GM21825 (cell line): ENCODE measurements around the gene USP15.

ENCODE experiments used
- ATAC-seq: cut with Tn5 transposase; IDR thresholded peaks from one replicate; pipeline ENCODE4 v1.9.1; 2021; ENCODE audit warnings: mild to moderate bottlenecking, moderate library complexity; ENCODE audit not compliant: unreplicated experiment

Gene USP15

DNA sequence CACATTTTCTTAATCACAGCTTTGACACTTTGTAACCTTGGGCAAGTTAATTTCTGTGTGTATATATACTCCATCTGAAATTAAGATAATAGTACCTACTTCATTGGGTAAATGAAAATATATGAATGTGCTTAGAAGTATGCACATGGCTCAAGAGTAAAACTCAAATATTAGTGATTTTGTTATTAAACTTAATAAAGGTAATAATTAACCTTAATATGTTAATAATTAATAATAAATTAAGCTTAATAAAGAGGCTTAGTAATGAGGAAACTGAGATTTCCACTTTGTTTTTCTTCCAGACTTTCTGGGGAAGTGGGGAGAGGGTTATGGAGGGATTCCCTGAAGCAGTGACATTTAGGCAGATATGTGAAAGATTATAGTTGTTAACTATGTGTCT is 19.8 kb downstream of the USP15 start:
- no peak for ATAC-seq

- ATAC-seq, result no peak
Measured at GRCh38 chr12:62282057-62282774, 22.0 kb downstream of the USP15 start.

GRCh38 chr12:62284749-62285148 is 24.5 kb downstream of the USP15 start:
- ATAC-seq, result no peak

DNA sequence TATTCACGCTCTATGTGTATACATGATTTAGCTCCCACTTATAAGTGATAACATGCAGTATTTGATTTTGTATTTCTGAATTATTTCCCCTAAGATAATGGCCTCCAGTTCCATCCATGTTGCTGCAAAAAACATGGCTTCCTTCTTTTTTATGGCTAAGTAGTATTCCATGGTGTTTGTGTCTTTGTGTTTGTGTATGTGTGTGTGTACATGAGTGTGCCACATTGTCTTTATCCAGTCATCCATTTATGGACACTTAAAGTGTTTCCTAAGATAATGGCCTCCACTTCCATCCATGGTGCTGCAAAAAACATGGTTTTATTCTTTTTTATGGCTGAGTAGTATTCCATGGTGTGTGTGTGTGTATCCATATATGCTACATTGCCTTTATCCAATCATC is 25.1 kb downstream of the USP15 start:
- no peak for ATAC-seq

- ATAC-seq, result no peak
Measured at GRCh38 chr12:62288328-62288727, 28.1 kb downstream of the USP15 start.

DNA sequence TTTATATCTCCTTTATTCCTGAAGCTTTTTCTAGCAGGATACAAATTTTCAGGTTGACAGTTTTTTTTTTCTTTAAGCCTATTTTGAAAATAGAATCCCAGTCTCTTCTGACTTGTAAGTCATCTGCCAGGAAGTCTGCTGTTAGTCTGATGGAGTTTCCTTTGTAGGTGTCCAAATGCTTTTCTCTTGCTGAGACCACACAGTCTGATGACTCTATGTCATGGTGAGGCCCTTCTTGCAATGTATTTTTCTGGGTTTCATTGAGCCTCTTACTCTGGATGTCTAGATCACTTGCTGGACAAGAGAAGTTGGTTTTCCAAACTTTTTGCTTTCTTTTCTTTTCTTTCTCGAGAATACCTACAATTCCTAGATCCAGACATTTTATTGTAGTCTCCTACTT is 30.6 kb downstream of the USP15 start:
- ATAC-seq, result no peak

DNA sequence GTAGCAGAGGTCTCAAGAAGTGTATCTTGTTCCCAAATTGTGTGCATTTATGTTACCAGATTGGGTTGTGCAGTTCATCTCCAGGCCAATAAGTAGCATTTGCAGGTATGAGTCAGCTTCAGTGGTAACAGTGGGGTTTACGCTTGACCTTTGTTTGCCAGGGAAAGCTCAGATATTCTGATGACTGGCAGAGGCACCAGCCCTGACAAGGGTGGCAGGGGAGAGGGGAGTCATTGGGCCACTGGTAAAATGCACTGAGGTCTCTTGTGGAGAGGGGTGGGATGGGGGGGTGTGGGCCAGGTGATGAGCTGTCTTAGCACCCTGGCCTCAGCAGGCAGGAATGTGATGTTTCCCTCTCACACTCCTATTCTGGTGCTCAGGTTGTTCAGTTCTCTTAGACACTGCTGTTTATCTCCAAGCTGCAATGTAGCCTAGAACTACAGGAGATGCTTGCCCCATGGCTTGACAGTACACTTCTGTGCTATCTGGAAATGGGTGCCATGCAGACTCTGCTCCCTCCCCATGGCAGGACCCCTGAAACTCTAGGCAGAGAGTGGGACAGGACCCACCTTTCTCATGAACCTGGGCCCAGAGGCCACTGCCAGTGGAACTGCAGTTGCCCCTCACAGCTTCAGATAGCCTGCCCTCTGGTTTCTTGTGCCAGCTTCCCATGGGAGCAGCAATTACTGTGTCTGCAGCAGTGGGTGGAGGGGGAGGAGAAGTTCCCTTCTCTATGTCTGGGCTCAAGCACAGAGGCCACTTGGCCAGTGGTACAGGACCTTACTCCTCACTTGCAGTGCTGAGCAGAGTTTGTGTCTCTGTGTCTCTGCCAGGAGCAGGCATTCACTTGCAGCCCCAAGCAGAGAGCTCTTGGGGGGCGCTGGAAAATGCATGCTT is 31.9 kb downstream of the USP15 start:
- no peak for ATAC-seq

GRCh38 chr12:62292761-62293344 is 32.6 kb downstream of the USP15 start:
- ATAC-seq, result no peak

- ATAC-seq, result no peak
Measured at GRCh38 chr12:62294378-62294777, 34.2 kb downstream of the USP15 start.

DNA sequence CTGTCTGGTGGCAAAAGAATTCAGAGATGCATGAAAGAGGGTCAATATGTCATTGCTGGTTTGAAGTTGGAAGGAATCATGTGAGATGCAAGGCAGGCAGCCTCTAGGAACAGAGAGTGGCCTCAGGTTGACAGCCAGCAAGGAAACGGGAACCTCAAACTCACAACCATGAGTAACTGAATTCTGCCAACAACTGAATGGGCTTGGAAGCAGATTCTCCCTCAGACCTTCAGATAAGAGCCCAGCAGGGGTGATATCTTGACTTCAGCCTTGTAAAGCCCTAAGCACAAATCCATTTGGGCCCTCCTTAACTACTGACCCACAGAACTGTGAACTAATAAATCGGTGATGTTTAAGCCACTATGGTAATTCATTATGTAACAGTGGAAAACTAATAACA is 35.8 kb downstream of the USP15 start:
- no peak for ATAC-seq

- no peak for ATAC-seq
Measured at GRCh38 chr12:62297321-62297720, 37.1 kb downstream of the USP15 start.

GRCh38 chr12:62299617-62300016 is 39.4 kb downstream of the USP15 start:
- no peak for ATAC-seq

GRCh38 chr12:62301080-62301798 is 41.0 kb downstream of the USP15 start:
- ATAC-seq, result no peak

GRCh38 chr12:62301799-62302133 is 41.6 kb downstream of the USP15 start:
- ATAC-seq, result no peak

GRCh38 chr12:62304560-62304959 is 44.4 kb downstream of the USP15 start:
- no peak for ATAC-seq

GRCh38 chr12:62305778-62306177 is 45.6 kb downstream of the USP15 start:
- no peak for ATAC-seq

- no peak for ATAC-seq
Measured at GRCh38 chr12:62306569-62307530, 46.6 kb downstream of the USP15 start.

DNA sequence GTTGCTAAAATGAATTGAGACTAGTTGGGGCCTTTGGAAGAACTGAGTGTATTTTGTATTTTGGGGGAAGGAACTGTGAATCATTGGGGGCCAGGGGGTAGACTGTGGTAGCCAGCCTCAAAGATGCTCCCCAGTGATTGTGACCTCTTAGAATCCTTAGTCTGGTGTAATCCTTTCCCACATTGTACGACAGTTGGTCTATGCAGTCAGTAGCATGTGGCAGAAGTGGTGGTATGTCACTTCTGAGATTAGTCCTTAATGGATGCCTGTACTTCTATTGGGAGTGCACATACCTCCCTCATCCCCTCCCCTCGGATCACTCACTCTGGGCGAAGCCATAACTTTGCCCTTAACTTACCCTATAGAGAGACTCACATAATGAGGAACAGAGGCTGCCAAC is 48.0 kb downstream of the USP15 start:
- no peak for ATAC-seq

DNA sequence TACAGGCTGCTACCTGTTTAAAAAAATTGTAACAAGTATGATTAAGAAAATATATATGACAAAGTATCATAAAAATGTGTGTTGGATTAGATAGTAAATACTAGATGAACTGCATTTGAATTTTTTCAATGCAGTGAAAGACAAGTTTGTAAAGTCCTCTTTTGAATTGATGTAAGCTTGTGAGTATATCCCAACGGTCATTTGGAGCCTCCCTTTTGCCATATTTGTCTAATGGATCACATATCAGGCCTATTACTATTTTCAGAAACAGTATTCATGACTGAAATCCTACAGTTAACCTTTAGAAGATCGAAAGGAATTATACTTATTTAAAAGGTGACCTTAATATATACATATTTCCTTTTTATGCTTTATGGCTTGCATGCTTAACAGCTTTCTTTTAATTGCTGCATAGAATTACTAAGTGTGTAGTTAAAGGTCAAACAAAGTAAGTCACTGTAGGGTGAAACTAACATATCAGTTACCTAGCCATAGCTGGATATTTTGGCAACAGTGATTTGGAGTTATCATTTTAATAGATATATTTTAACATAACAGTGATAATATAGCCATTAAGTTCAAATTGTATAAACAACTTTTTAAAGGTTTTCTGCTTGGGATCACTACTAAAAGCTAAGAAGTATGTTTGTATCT is 53.6 kb downstream of the USP15 start:
- no peak for ATAC-seq

DNA sequence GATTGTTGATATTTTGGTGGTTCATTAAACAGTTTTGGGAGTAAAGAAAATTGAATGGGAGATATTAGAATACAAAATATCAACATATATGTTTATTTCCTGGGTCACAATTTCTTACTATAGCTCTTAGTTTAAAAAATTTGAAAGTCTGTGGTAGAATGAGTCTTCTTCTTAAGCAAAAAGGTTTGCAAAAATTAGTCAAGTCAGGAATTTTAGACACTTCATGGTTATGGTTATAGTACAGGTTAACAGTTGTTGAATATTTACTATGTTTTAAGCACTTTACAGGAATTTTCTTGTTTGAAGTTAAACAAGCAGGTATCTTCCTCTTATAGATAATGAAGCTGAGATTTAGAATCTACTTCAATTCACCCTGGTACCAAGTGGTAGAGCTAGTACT is 56.8 kb downstream of the USP15 start:
- no peak for ATAC-seq
